GM18511 (cell line): Measurements from ENCODE around the gene DNAH10.
A peak's percentile ranks its signal among the peaks of the same experiment; 100 is the strongest.

Experiments
- ATAC-seq: cut with Tn5 transposase; IDR thresholded peaks from one replicate; pipeline ENCODE4 v1.9.1; 2021; ENCODE audit warnings: mild to moderate bottlenecking, moderate library complexity; ENCODE audit not compliant: unreplicated experiment

The DNAH10 gene

DNA sequence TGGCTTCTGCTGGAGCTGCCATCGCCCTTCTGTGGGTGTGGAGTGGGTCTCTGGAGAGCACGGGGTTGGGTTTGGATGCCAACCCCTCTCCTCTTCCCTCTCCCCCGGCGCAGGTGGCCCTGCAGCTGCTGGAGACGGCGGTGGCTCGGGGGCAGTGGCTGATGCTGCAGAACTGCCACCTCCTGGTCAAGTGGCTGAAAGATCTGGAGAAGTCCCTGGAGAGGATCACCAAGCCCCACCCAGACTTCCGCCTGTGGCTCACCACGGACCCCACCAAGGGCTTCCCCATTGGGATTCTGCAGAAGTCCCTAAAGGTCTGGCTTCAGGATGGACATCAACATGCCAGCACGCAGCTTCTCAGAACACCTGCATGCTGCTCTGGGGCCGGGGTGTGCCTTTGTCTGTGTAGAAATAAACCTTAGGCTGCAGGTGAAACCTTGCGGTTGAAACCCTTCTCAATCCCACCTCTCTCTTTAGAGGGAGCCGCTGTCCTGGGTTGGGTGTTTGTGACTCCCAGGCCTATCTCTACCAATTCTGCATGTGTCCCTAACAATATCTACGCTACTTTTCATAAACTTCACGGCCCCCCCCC lies 166.3 kb downstream of the DNAH10 start:
- no peak for ATAC-seq

DNA sequence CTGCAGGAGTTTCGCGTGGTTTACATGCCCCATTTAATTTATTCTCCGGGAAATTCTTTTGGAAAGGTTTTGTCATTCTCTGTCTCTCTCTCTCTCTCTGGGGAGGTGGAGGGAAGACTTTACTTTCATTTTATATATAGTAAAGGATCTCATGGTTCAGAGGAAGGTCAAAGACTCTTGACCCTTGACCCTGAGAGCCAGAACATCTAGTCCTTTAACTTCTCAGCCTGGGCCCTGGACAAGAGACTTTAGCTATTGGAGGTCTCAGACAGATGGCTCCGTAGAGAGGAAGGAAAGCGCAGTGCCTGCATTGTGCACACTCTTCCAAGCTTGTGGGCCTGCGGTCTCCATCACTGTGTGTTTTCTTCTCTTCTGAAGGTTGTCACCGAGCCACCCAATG lies 166.8 kb downstream of the DNAH10 start:
- ATAC-seq, result no peak

DNA sequence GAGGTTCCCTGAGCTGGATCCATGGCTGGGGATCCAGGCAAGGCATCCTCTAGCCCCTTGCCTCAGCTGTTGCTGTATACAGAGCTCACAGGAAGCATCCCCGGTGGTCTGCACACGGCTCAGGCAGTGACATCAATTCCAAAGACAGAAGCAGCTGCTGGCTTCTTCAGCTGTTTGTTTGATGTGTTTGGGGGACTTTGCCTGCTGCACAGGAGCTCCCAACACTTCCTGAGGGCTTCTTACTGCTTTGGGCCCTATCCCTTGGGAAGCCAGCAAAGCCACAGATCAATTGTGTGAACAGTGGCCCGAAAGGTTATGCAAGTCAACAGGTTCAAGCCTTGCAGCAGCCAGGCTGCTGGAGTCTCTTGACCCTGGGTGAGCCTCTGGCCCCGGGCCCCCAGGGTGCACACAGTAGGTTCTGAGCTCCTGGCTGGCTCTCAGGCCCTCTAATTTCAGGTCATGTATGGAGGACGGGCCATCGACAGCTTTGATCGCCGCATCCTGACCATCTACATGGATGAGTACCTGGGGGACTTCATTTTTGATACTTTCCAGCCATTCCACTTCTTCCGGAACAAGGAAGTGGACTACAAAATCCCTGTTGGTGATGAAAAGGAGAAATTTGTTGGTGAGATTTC lies 168.0 kb downstream of the DNAH10 start:
- ATAC-seq, result no peak

DNA sequence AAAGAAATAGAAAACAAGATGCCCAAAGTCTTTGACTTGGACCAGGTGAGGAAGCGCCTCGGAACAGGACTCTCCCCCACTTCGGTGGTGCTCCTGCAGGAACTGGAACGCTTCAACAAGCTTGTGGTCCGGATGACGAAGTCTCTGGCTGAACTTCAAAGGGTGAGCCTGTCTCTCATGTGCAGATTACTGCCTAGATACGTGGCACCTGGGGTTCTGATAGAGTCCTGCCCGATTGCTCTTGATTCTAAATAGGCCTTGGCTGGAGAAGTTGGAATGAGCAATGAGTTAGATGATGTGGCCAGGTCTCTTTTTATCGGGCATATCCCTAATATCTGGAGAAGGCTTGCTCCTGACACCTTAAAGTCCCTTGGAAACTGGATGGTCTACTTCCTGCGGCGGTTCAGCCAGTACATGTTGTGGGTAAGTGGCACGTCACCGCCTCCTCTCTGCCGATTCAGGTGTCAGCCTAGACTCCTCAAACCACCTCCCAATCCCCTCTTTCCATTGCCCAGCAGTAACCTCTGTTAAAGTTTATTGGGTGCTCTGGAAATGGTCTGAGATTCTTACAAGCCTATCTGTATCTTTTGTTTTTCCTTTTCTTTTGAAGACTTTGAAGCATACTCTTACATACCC lies 169.7 kb downstream of the DNAH10 start:
- no peak for ATAC-seq

DNA sequence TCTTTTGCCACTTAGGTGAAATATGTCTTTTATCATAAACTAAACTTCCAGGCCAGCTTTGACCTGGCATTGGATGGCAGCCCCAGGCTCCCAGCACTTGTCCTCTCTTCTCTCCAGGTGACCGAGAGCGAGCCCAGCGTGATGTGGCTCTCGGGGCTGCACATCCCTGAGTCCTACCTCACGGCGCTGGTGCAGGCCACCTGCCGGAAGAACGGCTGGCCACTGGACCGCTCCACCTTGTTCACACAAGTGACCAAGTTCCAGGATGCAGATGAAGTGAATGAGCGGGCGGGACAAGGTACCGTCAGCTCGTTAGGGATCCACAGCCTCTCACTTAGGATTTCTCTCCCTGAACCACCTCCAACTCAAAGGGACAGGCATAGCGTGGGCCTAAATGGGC lies 171.1 kb downstream of the DNAH10 start:
- ATAC-seq, result no peak

DNA sequence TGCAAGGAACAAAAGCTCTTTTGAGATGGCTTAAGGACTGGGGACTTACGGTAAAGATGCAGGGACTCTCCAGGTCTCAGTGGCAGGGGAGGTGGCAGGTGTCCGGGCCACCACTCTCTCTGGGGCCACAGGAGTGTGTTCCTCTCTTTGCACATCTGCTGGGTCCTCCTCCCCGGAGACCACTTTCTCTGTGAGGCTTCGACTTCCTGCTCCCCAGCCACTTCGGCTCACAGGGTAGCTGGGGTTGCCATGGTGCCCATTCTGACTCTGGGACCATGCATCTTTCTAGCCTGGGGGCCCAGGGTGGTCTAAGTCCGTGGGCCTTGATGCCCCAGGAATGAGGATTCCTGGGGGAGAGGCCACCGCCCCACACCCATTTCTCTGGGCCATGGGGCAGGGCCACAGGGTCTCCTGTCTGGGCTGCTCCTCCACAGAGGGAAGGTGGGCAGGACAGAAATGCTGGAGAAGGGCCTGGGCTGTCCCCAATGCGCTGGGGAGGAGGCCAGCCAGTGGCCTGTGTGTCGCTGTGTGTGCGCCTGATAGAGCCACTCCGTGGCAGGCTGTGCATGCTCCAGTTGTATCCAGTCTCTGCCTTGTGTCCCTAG lies 172.0 kb downstream of the DNAH10 start:
- no peak for ATAC-seq

DNA sequence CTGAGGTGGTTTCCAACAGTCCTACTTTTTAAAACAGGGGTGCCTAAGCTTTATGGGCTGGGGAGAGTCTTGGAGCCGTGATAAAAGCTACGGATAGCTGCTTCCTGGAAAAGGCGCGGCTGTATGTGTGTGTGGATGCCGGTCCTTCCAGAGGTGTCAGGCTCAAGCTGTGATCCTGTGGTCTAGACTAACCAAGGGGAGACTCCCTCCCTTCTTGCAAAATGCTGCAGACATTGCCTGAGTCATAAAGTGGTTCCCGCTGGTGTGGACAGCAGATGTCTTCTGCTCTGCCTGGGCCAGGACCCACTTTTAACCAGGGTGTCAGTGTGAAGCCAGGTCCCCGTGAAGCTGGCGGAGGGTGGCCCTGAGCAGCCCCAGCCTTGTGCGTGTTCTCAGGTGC lies 172.7 kb downstream of the DNAH10 start:
- no peak for ATAC-seq

DNA sequence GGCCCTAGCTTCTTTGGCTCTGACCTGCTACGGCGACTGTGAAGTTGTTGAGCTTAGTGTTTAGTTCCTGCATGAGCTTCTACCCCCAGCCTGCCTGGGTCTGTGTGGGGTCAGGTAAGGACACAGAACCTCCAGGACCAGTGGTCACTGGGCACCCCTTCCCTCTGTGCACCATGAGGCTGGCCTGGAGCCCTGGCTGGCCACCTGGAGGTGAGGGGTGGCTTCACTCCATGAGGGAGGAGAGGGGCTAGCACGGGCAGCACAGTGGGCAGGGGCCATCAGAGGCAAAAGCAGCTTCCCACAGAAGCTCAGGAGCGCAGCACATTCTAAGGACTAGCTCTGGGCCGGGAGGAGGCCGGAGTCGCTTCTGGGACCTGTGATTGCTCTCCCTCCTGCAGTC lies 173.9 kb downstream of the DNAH10 start:
- no peak for ATAC-seq

DNA sequence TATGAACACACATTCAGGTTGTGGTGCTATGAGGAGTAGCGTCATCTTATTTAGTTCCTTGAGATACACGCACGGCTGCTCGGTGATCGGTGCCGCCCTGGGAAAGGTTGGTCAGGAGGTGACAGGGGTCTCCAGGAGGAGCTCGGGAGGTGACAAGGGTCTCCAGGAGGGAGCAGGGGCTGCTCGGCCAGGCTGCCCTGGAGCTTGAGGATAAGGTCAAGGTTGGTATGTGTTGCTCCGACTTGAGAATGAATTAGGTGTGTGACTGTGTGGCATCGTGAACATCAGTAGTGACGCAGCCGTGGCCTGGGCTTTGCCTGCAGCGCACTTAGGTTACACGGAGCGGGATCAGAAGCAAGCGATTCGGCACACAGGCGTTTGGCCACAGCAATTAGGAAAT lies 174.4 kb downstream of the DNAH10 start:
- no peak for ATAC-seq

DNA sequence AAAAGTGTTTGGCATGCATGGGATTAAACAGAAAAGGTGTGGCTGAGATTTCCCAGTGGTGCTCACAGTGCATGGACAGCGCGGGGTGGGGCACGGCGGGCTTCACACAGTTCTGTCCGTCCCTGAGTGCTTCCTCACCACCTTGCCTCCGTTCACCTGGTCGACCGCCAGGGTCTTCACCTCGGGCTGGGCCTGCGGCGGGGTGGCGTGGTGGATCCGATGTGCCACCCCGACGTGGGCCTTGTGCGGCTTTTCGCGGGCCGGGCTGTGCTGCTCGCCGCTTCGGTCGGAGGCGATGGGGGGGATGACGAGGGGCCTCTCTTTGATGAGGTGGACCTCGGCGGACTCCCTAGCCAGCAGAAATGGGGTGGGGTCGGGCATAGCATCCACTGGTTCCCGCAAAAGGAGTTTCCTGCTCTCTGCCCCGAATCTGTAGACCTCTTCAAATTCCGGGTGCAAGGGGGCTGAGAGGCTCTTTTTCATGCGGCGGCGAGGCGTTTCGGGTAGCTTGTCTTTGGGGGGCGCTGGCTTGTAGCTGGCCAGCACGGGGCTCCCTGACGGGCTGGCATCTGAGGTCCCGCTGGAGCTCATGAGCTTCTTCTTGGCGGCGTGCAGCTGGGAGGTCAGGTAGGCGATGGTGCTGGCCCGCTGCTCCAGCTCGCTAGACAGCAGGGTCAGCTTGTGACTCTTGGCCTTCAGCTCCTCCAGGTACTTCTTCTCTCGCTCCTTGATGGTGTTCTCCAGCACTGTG lies 175.0 kb downstream of the DNAH10 start:
- ATAC-seq, result no peak

DNA sequence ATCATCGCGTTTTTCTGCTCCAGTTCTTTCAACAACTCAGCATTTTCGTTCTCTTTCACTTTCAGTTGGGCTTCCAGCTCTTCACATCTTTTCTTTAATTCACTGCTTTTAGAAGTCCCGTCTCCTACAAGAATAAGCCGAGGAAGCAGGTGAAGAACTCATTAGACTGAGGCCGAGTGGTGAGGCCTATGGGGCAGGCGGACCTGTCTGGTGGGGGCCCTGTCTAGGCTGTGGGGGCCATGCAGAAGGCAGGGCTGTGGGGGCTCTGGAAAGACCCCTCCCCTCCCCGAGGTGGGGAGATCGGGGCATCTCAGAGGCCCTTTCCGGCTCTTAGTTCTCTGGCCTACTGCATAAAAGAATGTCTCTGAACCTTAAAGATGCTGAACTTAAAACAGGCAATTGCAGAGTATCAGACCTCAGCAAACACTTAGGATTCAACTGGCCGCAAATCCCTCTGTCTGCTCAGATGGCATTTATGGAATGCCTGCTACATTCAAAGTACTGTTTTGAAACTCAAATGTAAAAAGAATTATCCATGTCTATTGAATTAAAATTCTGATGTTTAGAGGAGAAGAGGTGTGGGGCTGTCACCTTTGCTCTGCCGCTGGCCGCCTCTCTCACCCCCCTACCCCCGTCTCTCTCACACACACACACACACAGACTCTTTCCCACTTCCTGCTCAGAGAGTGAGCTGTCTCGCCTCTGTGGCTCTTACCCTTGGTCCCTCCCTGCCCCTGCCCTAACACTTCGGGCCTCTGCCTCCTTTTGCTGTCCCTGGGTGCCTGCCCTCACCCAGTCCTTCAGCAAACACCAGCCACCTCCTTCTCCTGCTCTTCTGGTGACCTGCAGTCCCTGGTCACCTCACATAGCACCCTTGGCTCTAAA lies 175.8 kb downstream of the DNAH10 start:
- peak; percentile 51 for ATAC-seq

DNA sequence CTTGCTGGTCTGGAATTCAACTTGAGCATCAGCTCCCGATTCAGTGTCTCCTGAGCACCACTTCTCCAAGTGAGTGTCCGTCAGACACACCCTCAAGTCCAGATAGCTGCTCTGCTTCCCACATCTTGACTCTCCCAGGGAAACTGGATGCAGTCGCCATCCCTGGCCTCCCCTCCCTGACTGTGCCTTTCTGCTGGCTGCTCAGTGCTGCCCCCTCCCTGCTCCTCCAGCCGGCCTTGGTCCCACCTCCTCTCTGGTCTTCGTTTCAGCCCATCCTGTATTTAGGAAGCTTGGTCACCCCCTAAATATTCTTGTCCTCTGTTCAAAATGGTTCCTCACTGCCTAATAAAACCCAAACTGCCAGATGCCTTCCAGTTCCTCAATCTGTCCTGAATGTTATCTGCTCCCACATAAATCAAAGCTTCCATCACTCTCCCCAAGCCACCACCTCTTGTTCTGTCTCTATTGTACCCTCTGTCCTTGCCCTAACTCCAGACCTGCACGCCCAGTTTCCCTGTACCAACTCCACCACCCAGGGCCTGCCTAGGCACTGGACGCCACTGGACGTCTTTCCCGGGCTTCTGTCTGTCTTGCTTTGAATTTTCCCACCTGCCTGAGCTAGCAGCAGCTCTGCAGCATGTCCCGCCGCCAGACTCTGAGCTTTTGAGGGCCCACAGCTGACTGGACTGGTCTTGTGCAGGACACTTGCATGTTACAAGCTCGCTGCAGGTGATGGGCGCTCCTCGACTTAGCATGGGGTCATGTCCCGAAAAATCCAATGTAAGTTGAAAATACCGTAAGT lies 176.8 kb downstream of the DNAH10 start:
- ATAC-seq, result no peak

DNA sequence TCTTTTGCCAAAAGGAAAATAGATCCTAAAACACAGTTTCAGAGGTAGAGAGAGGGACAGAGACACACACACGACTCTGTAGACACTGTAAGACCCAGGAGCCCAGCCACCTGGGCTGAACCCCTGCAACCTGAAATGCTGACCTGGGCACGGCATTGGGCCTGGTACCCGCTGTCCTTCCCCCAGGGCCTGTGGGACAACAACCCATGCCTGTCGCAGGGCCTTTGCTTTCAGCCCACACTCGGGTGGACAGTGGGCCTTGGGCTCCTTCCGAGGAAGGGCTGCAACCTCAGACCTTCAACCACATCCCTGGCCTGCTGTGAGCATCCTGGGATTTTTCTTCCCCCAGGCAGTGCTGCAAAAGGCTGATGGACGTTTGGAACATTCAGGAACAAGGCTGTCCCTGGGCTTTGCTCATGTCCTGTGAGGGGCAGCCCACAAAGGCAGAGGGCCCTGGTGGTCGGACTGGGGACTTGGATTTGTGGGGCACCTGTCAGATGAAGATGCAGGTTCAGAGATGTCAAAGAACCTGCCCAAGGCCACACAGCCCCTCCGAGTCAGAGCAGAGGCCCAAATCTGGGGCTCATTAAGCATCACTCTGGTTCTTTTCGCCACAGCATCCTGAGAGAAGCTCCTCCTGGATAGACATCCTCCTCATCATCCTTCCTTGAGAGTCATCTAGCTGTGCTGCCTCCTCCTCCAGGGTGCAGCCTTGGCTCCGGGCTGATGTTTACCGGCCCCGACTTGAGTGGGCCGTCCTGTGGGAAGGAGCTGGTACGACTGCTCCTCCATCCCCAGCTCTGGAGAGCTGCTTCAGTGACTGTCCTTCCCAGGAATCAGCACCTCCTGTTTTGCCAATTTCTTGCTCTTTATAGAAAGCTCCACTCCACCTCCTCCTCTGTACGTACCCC lies 177.9 kb downstream of the DNAH10 start:
- no peak for ATAC-seq

DNA sequence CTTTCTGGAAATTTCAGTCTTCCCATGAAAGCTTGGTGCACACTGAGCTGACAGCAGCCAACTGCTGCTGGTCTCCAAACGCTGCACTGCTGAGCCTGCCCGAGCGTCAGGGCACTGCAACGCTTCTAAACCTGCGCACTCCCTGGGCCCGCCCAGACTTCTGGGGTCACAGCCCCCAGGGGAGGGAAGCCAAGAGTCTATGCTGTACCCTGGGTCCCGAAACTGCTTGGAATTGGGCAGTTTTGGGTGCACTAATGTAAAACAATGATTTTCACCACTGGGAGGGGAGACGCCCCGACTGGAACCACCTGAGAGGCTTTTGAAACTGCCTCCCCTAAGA lies 178.5 kb downstream of the DNAH10 start:
- no peak for ATAC-seq

DNA sequence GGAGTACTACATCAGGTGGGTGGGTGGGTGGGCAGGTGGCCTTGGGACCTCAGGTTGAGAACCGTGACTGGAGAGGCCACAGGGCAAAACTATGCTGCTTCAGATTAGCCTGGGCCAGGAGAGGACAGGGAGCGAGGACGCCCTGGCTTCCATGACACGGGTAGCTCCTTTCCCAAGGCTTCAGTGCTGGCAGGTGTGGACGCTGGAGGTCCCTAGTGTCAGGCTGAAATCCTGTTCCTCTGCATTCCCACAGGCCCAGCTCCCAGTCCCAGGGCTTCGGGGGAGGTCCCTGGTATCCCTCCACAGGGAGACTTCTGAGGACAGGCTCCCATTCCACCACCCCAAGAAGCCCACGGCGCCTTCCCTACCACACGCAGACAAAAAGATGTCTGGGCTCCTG lies 178.9 kb downstream of the DNAH10 start:
- ATAC-seq, result no peak

DNA sequence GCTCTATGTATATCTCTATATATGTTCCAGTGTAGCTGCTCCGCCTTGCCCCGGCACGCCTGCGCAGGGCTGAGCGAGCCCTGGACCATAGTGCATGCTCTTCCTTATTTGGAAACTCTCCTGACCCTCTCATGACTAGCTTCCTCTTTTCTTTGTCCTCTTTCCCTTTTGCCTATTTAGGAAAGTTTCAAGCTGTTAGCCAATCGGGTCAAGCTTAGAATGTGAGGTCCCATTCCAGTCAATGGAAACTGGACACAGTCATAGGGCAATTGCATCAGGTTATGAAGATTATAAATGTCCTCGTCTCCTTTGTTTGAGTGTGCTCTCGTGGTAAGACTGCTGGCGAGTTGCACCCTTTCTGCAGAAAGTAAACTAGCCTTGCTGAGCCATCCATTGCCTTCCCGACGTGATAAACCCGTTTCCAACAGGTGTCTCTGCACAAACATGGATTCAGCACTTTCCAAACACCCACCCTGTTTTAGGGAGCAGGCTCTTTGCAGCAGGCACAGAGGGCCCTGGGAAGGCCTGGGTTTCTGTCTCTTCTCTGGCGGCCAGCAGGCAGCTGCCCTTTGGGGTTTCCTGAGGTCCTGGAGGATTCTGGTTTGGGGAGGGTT lies 179.6 kb downstream of the DNAH10 start:
- ATAC-seq, result no peak

DNA sequence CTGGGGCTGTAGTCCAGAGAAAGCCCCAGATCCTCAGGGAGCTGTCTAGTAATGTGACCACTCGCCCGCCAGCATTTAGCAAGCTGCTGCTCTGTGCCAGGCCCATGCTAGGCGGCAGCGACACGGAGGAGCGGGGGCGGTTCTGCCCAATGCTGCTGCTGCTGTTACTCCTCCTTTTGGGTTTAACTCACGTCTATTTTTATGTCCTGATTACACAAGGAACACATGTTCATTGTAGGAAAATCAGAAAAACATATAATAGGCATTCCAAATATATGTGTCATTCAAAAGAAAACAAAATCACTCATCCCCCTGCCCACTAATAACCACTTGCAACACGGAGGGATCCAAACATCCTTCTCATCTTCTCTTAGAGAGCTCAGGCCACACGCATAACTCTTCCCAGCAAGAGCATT lies 180.1 kb downstream of the DNAH10 start:
- no peak for ATAC-seq

DNA sequence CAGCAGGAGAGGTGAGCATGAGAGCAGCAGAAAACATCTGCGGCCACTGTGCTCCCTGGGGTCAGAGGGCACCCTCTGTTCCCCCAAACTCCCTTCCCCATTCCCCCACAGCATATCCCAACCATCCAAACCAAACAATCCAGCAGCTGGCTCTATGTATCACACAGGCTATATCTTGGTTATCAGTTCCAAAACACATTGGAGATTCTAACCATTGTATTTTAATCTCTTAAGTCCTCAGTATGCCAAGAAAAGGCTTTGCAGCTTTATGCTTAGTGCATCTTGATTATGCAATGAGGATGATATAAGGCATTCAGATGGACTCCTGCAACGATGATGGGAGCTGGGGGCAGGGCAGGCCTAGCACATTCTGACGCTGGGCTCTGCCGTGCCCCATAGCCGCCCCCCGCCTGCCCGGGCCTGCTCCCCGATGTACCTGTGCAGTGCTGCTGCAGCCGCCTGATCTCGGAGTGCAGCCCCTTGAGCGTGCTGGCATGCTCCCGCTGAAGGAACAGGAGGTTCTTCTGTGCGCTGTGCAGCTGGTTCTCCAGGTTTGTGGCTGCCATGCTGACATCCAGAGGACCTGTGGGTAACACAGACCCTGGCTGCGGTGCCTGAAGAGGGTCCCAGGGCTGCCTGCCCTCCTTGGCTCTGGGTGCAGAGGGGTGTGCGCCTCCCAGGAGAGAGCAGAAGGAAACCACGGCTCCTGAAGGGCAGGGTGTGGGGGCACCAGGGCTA lies 181.0 kb downstream of the DNAH10 start:
- ATAC-seq, result no peak
